SU-DHL-6 (cell line): Measurements from ENCODE around the gene UPK2.
"Not testable (repeated sequence)": the region's sequence is repeated elsewhere in the genome, so short reads cannot be mapped to it uniquely, and the experiment has no call there.

Source experiments
- H2AFZ ChIP-seq: fragments of 200-600 bp; sonication (generic); 2 replicates; pipeline ENCODE4 v1.6.1; 2014; ENCODE audit warnings: low read depth, mild to moderate bottlenecking, moderate library complexity, mixed read lengths, antibody characterized with exemption, low read length; ENCODE audit not compliant: severe bottlenecking
- H3F3A ChIP-seq: fragments of 200-600 bp; shearing (Covaris generic); 2 replicates; pipeline ENCODE4 v1.6.0; 2016; ENCODE audit warnings: antibody characterized with exemption, mild to moderate bottlenecking; ENCODE audit not compliant: insufficient read depth
- H3K27ac ChIP-seq: fragments of 200-600 bp; sonication (generic); 2 replicates; pipeline ENCODE4 v1.5.1; 2016; ENCODE audit warnings: low read depth, mild to moderate bottlenecking, low read length, moderate library complexity, mixed read lengths
- H3K27me3 ChIP-seq: fragments of 200-600 bp; sonication (generic), shearing (Covaris generic); 2 replicates; pipeline ENCODE4 v1.6.0; 2014; ENCODE audit warnings: mild to moderate bottlenecking, low read length
- H3K36me3 ChIP-seq: fragments of 200-600 bp; sonication (generic); 2 replicates; pipeline ENCODE4 v1.6.1; 2014; ENCODE audit warnings: mild to moderate bottlenecking, low read length, mixed read lengths
- H3K4me2 ChIP-seq: fragments of 300-600, 200-600 bp; shearing (Covaris generic), sonication (generic); 2 replicates; pipeline ENCODE4 v1.6.0; 2014; ENCODE audit warnings: low read length, low read depth, mild to moderate bottlenecking; ENCODE audit not compliant: poor library complexity, severe bottlenecking
- H3K4me3 ChIP-seq: fragments of 200-600 bp; sonication (generic); 2 replicates; pipeline ENCODE4 v1.5.1; 2014; ENCODE audit warnings: antibody characterized with exemption, low read length, mild to moderate bottlenecking, mixed read lengths; ENCODE audit not compliant: insufficient read depth, poor library complexity, severe bottlenecking
- H3K79me2 ChIP-seq: fragments of 200-600 bp; sonication (generic); 2 replicates; pipeline ENCODE4 v1.6.1; 2014; ENCODE audit warnings: mild to moderate bottlenecking, low read length, moderate library complexity; ENCODE audit not compliant: insufficient read depth
- H3K9ac ChIP-seq: fragments of 200-600 bp; sonication (generic); 2 replicates; pipeline ENCODE4 v1.7.0; 2014; ENCODE audit warnings: mild to moderate bottlenecking, low read length
- H3K9me2 ChIP-seq: fragments of 200-600 bp; sonication (generic); replicated peaks from 2 replicates; pipeline ENCODE4 v1.6.1; 2014; ENCODE audit warnings: low read length; ENCODE audit not compliant: insufficient read depth
- H3K9me3 ChIP-seq: fragments of 200-600 bp; sonication (generic); 2 replicates; pipeline ENCODE4 v1.6.1; 2014; ENCODE audit warnings: low read length, mixed read lengths; ENCODE audit not compliant: insufficient read depth
- H4K20me1 ChIP-seq: fragments of 200-600 bp; sonication (generic); 2 replicates; pipeline ENCODE4 v1.6.1; 2014; ENCODE audit warnings: low read depth, mild to moderate bottlenecking, antibody characterized with exemption, low read length, moderate library complexity, mixed read lengths
- CTCF ChIP-seq: fragments of 200-600 bp; sonication (generic); IDR thresholded peaks from one replicate; pipeline ENCODE4 v1.5.1; 2017; ENCODE audit warnings: antibody characterized with exemption, mild to moderate bottlenecking, low read length, moderate library complexity; ENCODE audit not compliant: insufficient read depth, poor library complexity, severe bottlenecking
- EZH2phosphoT487 ChIP-seq: fragments of 200-600 bp; sonication (generic), shearing (Covaris generic); conservative IDR thresholded peaks from 2 replicates; pipeline ENCODE4 v1.6.1; 2018; ENCODE audit warnings: mild to moderate bottlenecking, antibody characterized with exemption, low read length, moderate library complexity, mixed read lengths

UPK2 gene

DNA sequence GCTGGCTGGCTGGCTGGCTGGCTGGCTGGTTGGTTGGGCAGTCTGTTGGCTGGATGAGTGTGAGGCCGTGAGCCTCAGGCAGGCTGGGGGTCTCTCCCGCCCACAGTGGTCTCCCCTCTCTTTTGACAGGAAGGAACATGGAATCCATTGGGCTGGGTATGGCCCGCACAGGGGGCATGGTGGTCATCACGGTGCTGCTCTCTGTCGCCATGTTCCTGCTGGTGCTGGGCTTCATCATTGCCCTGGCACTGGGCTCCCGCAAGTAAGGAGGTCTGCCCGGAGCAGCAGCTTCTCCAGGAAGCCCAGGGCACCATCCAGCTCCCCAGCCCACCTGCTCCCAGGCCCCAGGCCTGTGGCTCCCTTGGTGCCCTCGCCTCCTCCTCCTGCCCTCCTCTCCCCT lies 1.9 kb downstream of the UPK2 start:
- H3F3A ChIP-seq = no peaks in the 10 kb centered on the region
- H3K27me3 ChIP-seq = no peaks in the 10 kb centered on the region
- no peaks in the 10 kb centered on the region for H3K9me3 ChIP-seq
- no peak for TF ChIP-seq CTCF
- TF ChIP-seq EZH2phosphoT487 = no peak
- no peaks in the 10 kb centered on the region for H3K36me3 ChIP-seq
- H3K9me2 ChIP-seq = no peaks in the 10 kb centered on the region
- H3K4me3 ChIP-seq = no peak overlapping the region
- no peaks in the 10 kb centered on the region for H4K20me1 ChIP-seq
- no peak overlapping the region for H3K27ac ChIP-seq
- H3K79me2 ChIP-seq = no peaks in the 10 kb centered on the region
- no peak overlapping the region for H3K9ac ChIP-seq
- no peak overlapping the region for H2AFZ ChIP-seq
- H3K4me2 ChIP-seq = no peak overlapping the region

DNA sequence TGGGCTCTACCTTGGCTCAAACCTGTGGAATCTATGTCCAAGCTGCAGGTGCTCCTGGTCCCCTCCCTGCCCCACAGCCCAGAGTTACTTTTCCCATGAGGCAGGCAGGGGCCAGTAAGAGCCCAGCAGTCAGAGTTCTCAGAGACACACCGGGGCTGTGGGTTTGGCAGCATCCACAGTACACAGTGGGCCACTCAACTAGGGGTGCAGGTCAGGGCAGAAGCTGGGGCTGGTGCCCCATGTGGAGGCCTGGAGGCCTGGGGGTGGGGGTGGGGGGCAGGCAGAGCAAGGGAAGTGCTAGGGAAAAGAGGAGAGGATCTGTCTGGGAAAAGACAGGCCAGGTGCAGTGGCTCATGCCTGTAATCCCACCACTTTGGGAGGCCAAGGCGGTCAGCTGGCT lies 2.5 kb downstream of the UPK2 start:
- Histone ChIP-seq H4K20me1 (no peaks in the 10 kb centered on the region), H3K4me3 (no peak overlapping the region), H3K4me2 (no peak overlapping the region), H3K27me3 (no peaks in the 10 kb centered on the region), H3K27ac (no peak overlapping the region), H3K9me3 (no peaks in the 10 kb centered on the region), H3K36me3 (no peaks in the 10 kb centered on the region), H3K79me2 (no peaks in the 10 kb centered on the region), H3K9ac (no peak overlapping the region), H3K9me2 (no peaks in the 10 kb centered on the region), H3F3A (no peaks in the 10 kb centered on the region), H2AFZ (no peak overlapping the region)
- TF ChIP-seq EZH2phosphoT487 = no peak
- no peak for TF ChIP-seq CTCF

GRCh38 chr11:118961189-118961588 lies 5.1 kb downstream of the UPK2 start:
- Histone ChIP-seq H3K9me3 (no peaks in the 10 kb centered on the region), H2AFZ (no peak overlapping the region), H3K9me2 (no peaks in the 10 kb centered on the region), H3K27me3 (no peaks in the 10 kb centered on the region), H3K27ac (no peak overlapping the region), H3F3A (no peaks in the 10 kb centered on the region), H3K9ac (no peak overlapping the region), H4K20me1 (no peaks in the 10 kb centered on the region), H3K36me3 (no peaks in the 10 kb centered on the region), H3K4me3 (no peak overlapping the region), H3K4me2 (no peak overlapping the region), H3K79me2 (no peaks in the 10 kb centered on the region)
- TF ChIP-seq EZH2phosphoT487 (no peak), CTCF (no peak)

DNA sequence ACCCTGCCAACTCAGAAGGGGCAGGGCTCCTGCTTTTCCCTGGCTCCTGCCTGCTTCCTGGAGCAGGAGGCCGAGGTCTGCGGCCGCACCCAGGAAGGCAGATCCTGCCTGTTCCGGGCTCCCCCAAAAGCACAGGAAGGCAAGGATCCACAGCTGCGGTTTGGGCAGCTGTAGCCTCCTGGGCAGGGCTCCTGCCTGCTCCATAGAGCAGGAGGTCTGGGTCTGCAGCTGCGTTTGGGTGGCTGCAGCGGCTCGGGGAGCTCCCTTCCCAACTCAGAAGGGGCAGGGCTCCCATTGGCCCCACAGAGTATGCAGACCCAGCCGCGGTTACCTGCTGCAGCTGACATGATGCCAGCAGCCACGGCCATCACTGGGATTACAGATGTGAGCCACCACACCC lies 5.5 kb downstream of the UPK2 start:
- Histone ChIP-seq H3K9me2 (no peaks in the 10 kb centered on the region), H3K27ac (no peak overlapping the region), H2AFZ (no peak overlapping the region), H3K9me3 (no peaks in the 10 kb centered on the region), H3K79me2 (no peaks in the 10 kb centered on the region), H3K4me2 (no peak overlapping the region), H3K9ac (no peak overlapping the region), H3F3A (no peaks in the 10 kb centered on the region), H3K27me3 (no peaks in the 10 kb centered on the region), H3K36me3 (no peaks in the 10 kb centered on the region), H4K20me1 (no peaks in the 10 kb centered on the region), H3K4me3 (no peak overlapping the region)
- no peak for TF ChIP-seq CTCF
- TF ChIP-seq EZH2phosphoT487 = no peak

- H3K27me3 ChIP-seq, H3K36me3 ChIP-seq, H3K79me2 ChIP-seq, H4K20me1 ChIP-seq, H3K9me3 ChIP-seq, H3K4me3 ChIP-seq, H3F3A ChIP-seq, H2AFZ ChIP-seq, H3K9ac ChIP-seq, H3K27ac ChIP-seq, H3K4me2 ChIP-seq, H3K9me2 ChIP-seq: not testable (repeated sequence)
These were observed 13.4 kb downstream of the UPK2 start for GRCh38 chr11:118969508-118969907.
